H9 (cell line): Measurements from ENCODE around the gene CDH13. TPM values are rescaled to one million over a fixed set of nuclear protein-coding genes. Genes with fewer than 3 reads are reported as not detected.

Experiments
- DNase-seq: peaks from one replicate; pipeline ENCODE4 v3.0.0-alpha.2; 2017
- H2AFZ ChIP-seq: one replicate; pipeline ENCODE4 v1.6.1; 2013; ENCODE audit warnings: mild to moderate bottlenecking, low read length, control low read depth, moderate library complexity
- H2AK5ac ChIP-seq: 2 replicates; pipeline ENCODE4 v1.6.1; 2013; ENCODE audit warnings: low read length, control low read depth, mixed read lengths; ENCODE audit not compliant: insufficient read length
- H2BK120ac ChIP-seq: one replicate; pipeline ENCODE4 v1.6.1; 2013; ENCODE audit warnings: low read depth, mild to moderate bottlenecking, low read length, control low read depth, inconsistent platforms; ENCODE audit not compliant: poor library complexity, severe bottlenecking
- H2BK12ac ChIP-seq: 2 replicates; pipeline ENCODE4 v1.6.1; 2013; ENCODE audit warnings: low read length, control low read depth, mixed read lengths, low read depth; ENCODE audit not compliant: insufficient read length
- H2BK15ac ChIP-seq: 2 replicates; pipeline ENCODE4 v1.6.1; 2013; ENCODE audit warnings: low read depth, low read length, control low read depth
- H2BK20ac ChIP-seq: one replicate; pipeline ENCODE4 v1.6.1; 2013; ENCODE audit warnings: low read depth, mild to moderate bottlenecking, low read length, control low read depth, inconsistent platforms; ENCODE audit not compliant: poor library complexity, severe bottlenecking
- H2BK5ac ChIP-seq: 2 replicates; pipeline ENCODE4 v1.6.1; 2013; ENCODE audit warnings: low read length, control low read depth, mixed read lengths; ENCODE audit not compliant: insufficient read length
- H3K14ac ChIP-seq: 2 replicates; pipeline ENCODE4 v1.6.1; 2013; ENCODE audit warnings: low read length, control low read depth; ENCODE audit not compliant: insufficient read depth
- H3K18ac ChIP-seq: 2 replicates; pipeline ENCODE4 v1.6.1; 2013; ENCODE audit warnings: low read depth, mild to moderate bottlenecking, mixed read lengths, low read length, control low read depth; ENCODE audit not compliant: insufficient read length
- H3K23ac ChIP-seq: 2 replicates; pipeline ENCODE4 v1.6.1; 2013; ENCODE audit warnings: low read length, control low read depth, mixed read lengths, low read depth; ENCODE audit not compliant: insufficient read length
- H3K23me2 ChIP-seq: 2 replicates; pipeline ENCODE4 v1.6.1; 2013; ENCODE audit warnings: low read depth, mild to moderate bottlenecking, mixed read lengths, low read length, control low read depth; ENCODE audit not compliant: insufficient read length, poor library complexity, severe bottlenecking
- H3K27ac ChIP-seq: 2 replicates; pipeline ENCODE4 v1.5.1; 2013; ENCODE audit warnings: low read length, control low read depth, mixed read lengths, low read depth; ENCODE audit not compliant: insufficient read length
- H3K27me3 ChIP-seq: 2 replicates; pipeline ENCODE4 v1.6.1; 2013; ENCODE audit warnings: low read length, control low read depth, inconsistent platforms; ENCODE audit not compliant: insufficient read depth
- H3K4ac ChIP-seq: 2 replicates; pipeline ENCODE4 v1.6.1; 2013; ENCODE audit warnings: low read depth, mild to moderate bottlenecking, control low read depth, inconsistent platforms, low read length, moderate library complexity
- H3K4me1 ChIP-seq: 2 replicates; pipeline ENCODE4 v1.6.1; 2013; ENCODE audit warnings: low read length, control low read depth, inconsistent platforms; ENCODE audit not compliant: insufficient read depth
- H3K4me2 ChIP-seq: 2 replicates; pipeline ENCODE4 v1.6.1; 2013; ENCODE audit warnings: low read length, control low read depth, mixed read lengths; ENCODE audit not compliant: insufficient read length, insufficient read depth
- H3K56ac ChIP-seq: 2 replicates; pipeline ENCODE4 v1.6.1; 2013; ENCODE audit warnings: low read depth, mild to moderate bottlenecking, mixed read lengths, low read length, control low read depth; ENCODE audit not compliant: insufficient read length
- H3K79me1 ChIP-seq: 2 replicates; pipeline ENCODE4 v1.6.1; 2013; ENCODE audit warnings: low read depth, mild to moderate bottlenecking, moderate library complexity, low read length, control low read depth, inconsistent platforms; ENCODE audit not compliant: insufficient read depth, poor library complexity, severe bottlenecking
- H3K79me2 ChIP-seq: 2 replicates; pipeline ENCODE4 v1.6.1; 2013; ENCODE audit warnings: low read length, control low read depth, inconsistent platforms; ENCODE audit not compliant: insufficient read depth
- H3K9ac ChIP-seq: 2 replicates; pipeline ENCODE4 v1.6.1; 2013; ENCODE audit warnings: low read length, control low read depth, mixed read lengths; ENCODE audit not compliant: insufficient read length; ENCODE audit errors: extremely low read depth
- H3K9me3 ChIP-seq: one replicate; pipeline ENCODE4 v1.6.1; 2013; ENCODE audit warnings: low read depth, low read length, inconsistent platforms; ENCODE audit not compliant: control insufficient read depth
- H3T11ph ChIP-seq: one replicate; pipeline ENCODE4 v1.6.1; 2013; ENCODE audit warnings: mild to moderate bottlenecking, low read length, control low read depth, inconsistent platforms
- H4K20me1 ChIP-seq: one replicate; pipeline ENCODE4 v1.6.1; 2013; ENCODE audit not compliant: control insufficient read depth, insufficient read length, insufficient read depth
- H4K5ac ChIP-seq: 2 replicates; pipeline ENCODE4 v1.6.1; 2013; ENCODE audit warnings: low read depth, mild to moderate bottlenecking, mixed read lengths, low read length, control low read depth; ENCODE audit not compliant: insufficient read length
- H4K8ac ChIP-seq: replicated peaks from 2 replicates; pipeline ENCODE4 v1.6.1; 2013; ENCODE audit warnings: low read length, control low read depth, mixed read lengths, low read depth; ENCODE audit not compliant: insufficient read length
- H4K91ac ChIP-seq: 2 replicates; pipeline ENCODE4 v1.6.1; 2013; ENCODE audit warnings: low read depth, mild to moderate bottlenecking, moderate library complexity, mixed read lengths, low read length, control low read depth; ENCODE audit not compliant: insufficient read length
- H3K27ac Mint-ChIP-seq, 3 experiments: 2 replicates in 2 of 3; 3 replicates in 1 of 3; pipeline ENCODE4 v1.8.0; 2020 to 2021; ENCODE audit warnings: mixed read lengths in 3 of 3, mild to moderate bottlenecking in 1 of 3, moderate library complexity in 1 of 3
- H3K27me3 Mint-ChIP-seq: 2 replicates; pipeline ENCODE4 v1.8.0; 2021; ENCODE audit warnings: low read depth, mild to moderate bottlenecking, moderate library complexity, mixed read lengths
- H3K36me3 Mint-ChIP-seq, 3 experiments: 2 replicates in 2 of 3; 3 replicates in 1 of 3; pipeline ENCODE4 v1.8.0; 2020 to 2021; ENCODE audit warnings: low read depth in 3 of 3, mixed read lengths in 3 of 3; ENCODE audit not compliant: insufficient read depth in 1 of 3
- H3K4me1 Mint-ChIP-seq, 2 experiments: 2 replicates each; pipeline ENCODE4 v1.8.0; 2020; ENCODE audit warnings: mixed read lengths in 2 of 2
- H3K4me3 Mint-ChIP-seq, 2 experiments: 2 replicates in 1 of 2; 3 replicates in 1 of 2; pipeline ENCODE4 v1.8.0; 2020 to 2021; ENCODE audit warnings: mild to moderate bottlenecking in 2 of 2, mixed read lengths in 2 of 2, moderate library complexity in 1 of 2
- H3K9me3 Mint-ChIP-seq, 2 experiments: 2 replicates in 1 of 2; 3 replicates in 1 of 2; pipeline ENCODE4 v1.8.0; 2020; ENCODE audit warnings: mild to moderate bottlenecking in 2 of 2, mixed read lengths in 2 of 2, moderate library complexity in 1 of 2
- WGBS: extraction: QIAGEN DNeasy Blood & Tissue Kit; methylation state at CpG from one replicate; pipeline ENCODE4 v1.1.7; 2013; ENCODE audit warnings: missing lambda C conversion rate, low lambda C conversion rate, mixed read lengths; ENCODE audit not compliant: insufficient read length; ENCODE audit errors: extremely low coverage; 5-methylcytosine and 5-hydroxymethylcytosine counted together
- total RNA-seq: library from RNA; stranded (reverse); gene quantifications from 2 replicates; pipeline ENCODE4 v1.2.1, GENCODE V29; 2021
- TF ChIP-seq, protein P1 (sequence below): fragments of 200-600 bp; sonication (generic); conservative IDR thresholded peaks from 3 replicates; pipeline ENCODE4 v1.8.0; 2021; ENCODE audit warnings: antibody characterized with exemption, mild to moderate bottlenecking

CDH13 gene
- total RNA-seq, 1 experiment from 2014 or later, result 1.5 TPM

DNA sequence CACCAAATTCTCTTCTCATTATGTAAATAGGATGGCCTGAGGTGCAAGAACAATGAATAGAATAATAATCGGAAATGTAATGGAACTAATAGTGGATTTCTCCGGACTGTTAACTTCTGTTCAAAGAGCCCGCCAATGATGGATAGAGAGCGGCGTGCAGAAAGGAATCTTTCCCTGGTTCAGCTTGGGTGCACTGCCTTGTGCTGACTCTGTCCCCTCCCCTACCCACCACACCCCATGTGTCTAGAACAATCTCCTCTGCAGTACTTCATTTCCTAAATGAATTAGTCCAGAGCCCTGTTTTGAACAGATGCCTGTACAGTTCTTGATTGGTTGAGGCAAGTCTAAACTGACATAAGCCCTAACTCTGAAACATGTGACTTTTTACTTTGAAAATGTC, 125.4 kb downstream of the CDH13 start:
- H2AK5ac ChIP-seq, result no peak overlapping the region
- peaks cover 0 to 3% (median 0%) of the 10 kb centered on the region in 3 experiments; a peak in 1 of 7 replicates for H3K36me3 Mint-ChIP-seq
- no peak overlapping the region for H3K27ac ChIP-seq
- no peak overlapping the region for H4K91ac ChIP-seq
- no peaks in the 10 kb centered on the region for H3K9me3 Mint-ChIP-seq
- TF ChIP-seq, protein P1, sequence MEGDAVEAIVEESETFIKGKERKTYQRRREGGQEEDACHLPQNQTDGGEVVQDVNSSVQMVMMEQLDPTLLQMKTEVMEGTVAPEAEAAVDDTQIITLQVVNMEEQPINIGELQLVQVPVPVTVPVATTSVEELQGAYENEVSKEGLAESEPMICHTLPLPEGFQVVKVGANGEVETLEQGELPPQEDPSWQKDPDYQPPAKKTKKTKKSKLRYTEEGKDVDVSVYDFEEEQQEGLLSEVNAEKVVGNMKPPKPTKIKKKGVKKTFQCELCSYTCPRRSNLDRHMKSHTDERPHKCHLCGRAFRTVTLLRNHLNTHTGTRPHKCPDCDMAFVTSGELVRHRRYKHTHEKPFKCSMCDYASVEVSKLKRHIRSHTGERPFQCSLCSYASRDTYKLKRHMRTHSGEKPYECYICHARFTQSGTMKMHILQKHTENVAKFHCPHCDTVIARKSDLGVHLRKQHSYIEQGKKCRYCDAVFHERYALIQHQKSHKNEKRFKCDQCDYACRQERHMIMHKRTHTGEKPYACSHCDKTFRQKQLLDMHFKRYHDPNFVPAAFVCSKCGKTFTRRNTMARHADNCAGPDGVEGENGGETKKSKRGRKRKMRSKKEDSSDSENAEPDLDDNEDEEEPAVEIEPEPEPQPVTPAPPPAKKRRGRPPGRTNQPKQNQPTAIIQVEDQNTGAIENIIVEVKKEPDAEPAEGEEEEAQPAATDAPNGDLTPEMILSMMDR, result no peak
- no peaks in the 10 kb centered on the region for H3K27me3 Mint-ChIP-seq
- H3K79me1 ChIP-seq, result no peaks in the 10 kb centered on the region
- H3K23ac ChIP-seq, result no peak overlapping the region
- no peak for DNase-seq
- H3K4me2 ChIP-seq, result no peak overlapping the region
- H2BK15ac ChIP-seq, result no peak overlapping the region
- no peak overlapping the region for H3K14ac ChIP-seq
- no peak overlapping the region for H3K4me3 Mint-ChIP-seq
- no peak overlapping the region for H4K8ac ChIP-seq
- H3K79me2 ChIP-seq, result no peaks in the 10 kb centered on the region
- H3K27ac Mint-ChIP-seq, result no peak overlapping the region
- no peak overlapping the region for H4K5ac ChIP-seq
- peaks cover 25 to 30% of the 10 kb centered on the region in 2 experiments for H3K4me1 Mint-ChIP-seq
- H3K27me3 ChIP-seq, result no peaks in the 10 kb centered on the region
- no peak overlapping the region for H3K9ac ChIP-seq
- WGBS, result no CpG with 5 or more reads among the region's 5 CpGs
- no peaks in the 10 kb centered on the region for H4K20me1 ChIP-seq
- no peak overlapping the region for H3K4ac ChIP-seq
- H3K4me1 ChIP-seq, result peaks cover 7% of the 10 kb centered on the region; the same call in 1 of the 2 replicates
- H2BK5ac ChIP-seq, result no peak overlapping the region
- H3K9me3 ChIP-seq, result no peaks in the 10 kb centered on the region
- H3K18ac ChIP-seq, result no peak overlapping the region
- H3T11ph ChIP-seq, result no peak overlapping the region
- H3K56ac ChIP-seq, result no peak overlapping the region
- H2AFZ ChIP-seq, result no peak overlapping the region
- no peak overlapping the region for H2BK12ac ChIP-seq
- H2BK20ac ChIP-seq, result no peak overlapping the region
- H3K23me2 ChIP-seq, result no peaks in the 10 kb centered on the region
- H2BK120ac ChIP-seq, result no peak overlapping the region
